K562 (cell line): ENCODE data around the gene SLC35E3. TPM values are rescaled to one million over a fixed set of nuclear protein-coding genes. Genes with fewer than 3 reads are reported as not detected.

Source experiments
- ADNP ChIP-seq: fragments of 200-800 bp; sonication (Bioruptor generic); IDR thresholded peaks from 2 replicates; pipeline ENCODE4 v1.6.1; 2016; ENCODE audit warnings: missing genetic modification characterization, missing compliant biosample characterization
- ARNT ChIP-seq, 2 experiments: fragments of 450-650 bp; IDR thresholded peaks; 2 replicates each; pipeline ENCODE4 v1.6.1; 2016; ENCODE audit warnings: mild to moderate bottlenecking in 1 of 2
- CHAMP1 ChIP-seq: fragments of 450-650 bp; IDR thresholded peaks from 2 replicates; pipeline ENCODE4 v1.6.1; 2016; ENCODE audit warnings: mild to moderate bottlenecking
- E2F8 ChIP-seq: fragments of 450-650 bp; IDR thresholded peaks from 2 replicates; pipeline ENCODE4 v1.7.1; 2018; ENCODE audit warnings: mild to moderate bottlenecking, low read depth; ENCODE audit not compliant: partially characterized antibody
- ELK3 ChIP-seq: fragments of 450-650 bp; formaldehyde crosslinking; IDR thresholded peaks from 2 replicates; pipeline ENCODE4 v1.4.0; 2020; ENCODE audit warnings: mild to moderate bottlenecking
- EP400 ChIP-seq: fragments of 450-650 bp; IDR thresholded peaks from 2 replicates; pipeline ENCODE4 v1.6.1; 2017; ENCODE audit warnings: antibody characterized with exemption, mild to moderate bottlenecking, moderate library complexity
- ESRRA ChIP-seq: fragments of 450-650 bp; IDR thresholded peaks from 2 replicates; pipeline ENCODE4 v1.6.1; 2014; ENCODE audit warnings: low read depth, mild to moderate bottlenecking, moderate library complexity, borderline replicate concordance
- HDGF ChIP-seq: fragments of 450-650 bp; IDR thresholded peaks from 2 replicates; pipeline ENCODE4 v1.6.1; 2016
- HNRNPLL ChIP-seq: fragments of 200-400 bp; formaldehyde crosslinking; IDR thresholded peaks from 2 replicates; pipeline ENCODE4 v1.6.1; 2017; ENCODE audit warnings: low read length, low read depth, mild to moderate bottlenecking; ENCODE audit not compliant: poor library complexity, severe bottlenecking
- HOXB6 ChIP-seq: fragments of 250-450 bp; sonication (Bioruptor Pico); IDR thresholded peaks from 2 replicates; pipeline ENCODE4 v1.5.1; 2022; ENCODE audit warnings: mild to moderate bottlenecking, borderline replicate concordance
- KLF6 ChIP-seq: fragments of 250-450 bp; sonication (Bioruptor Pico); IDR thresholded peaks from 2 replicates; pipeline ENCODE4 v1.4.0; 2020; ENCODE audit warnings: mild to moderate bottlenecking, moderate library complexity, borderline replicate concordance
- L3MBTL2 ChIP-seq: fragments of 450-650 bp; IDR thresholded peaks from 2 replicates; pipeline ENCODE4 v1.6.1; 2016; ENCODE audit warnings: mild to moderate bottlenecking, moderate library complexity
- MCM2 ChIP-seq: fragments of 450-650 bp; IDR thresholded peaks from 2 replicates; pipeline ENCODE4 v1.6.1; 2017; ENCODE audit warnings: low read depth, mild to moderate bottlenecking
- MCM3 ChIP-seq: fragments of 450-650 bp; IDR thresholded peaks from 2 replicates; pipeline ENCODE4 v1.6.1; 2016
- PYGO2 ChIP-seq: fragments of 450-650 bp; IDR thresholded peaks from 2 replicates; pipeline ENCODE4 v1.6.1; 2016; ENCODE audit warnings: mild to moderate bottlenecking, missing genetic modification characterization, moderate library complexity, missing compliant biosample characterization
- RBM34 ChIP-seq: fragments of 200-400 bp; formaldehyde crosslinking; IDR thresholded peaks from 2 replicates; pipeline ENCODE4 v1.6.1; 2018; ENCODE audit warnings: low read length, borderline replicate concordance; ENCODE audit not compliant: insufficient read depth
- RFX5 ChIP-seq: IDR thresholded peaks from 2 replicates; pipeline ENCODE4 v1.6.1; 2011; ENCODE audit warnings: low read depth, mild to moderate bottlenecking, improper control_type of control experiment, low read length
- SLC30A9 ChIP-seq: fragments of 250-450 bp; sonication (Bioruptor Pico); IDR thresholded peaks from 2 replicates; pipeline ENCODE4 v1.8.0; 2022; ENCODE audit warnings: mild to moderate bottlenecking, moderate library complexity
- ZFP36 ChIP-seq: fragments of 150-350 bp; IDR thresholded peaks from 2 replicates; pipeline ENCODE4 v1.6.1; 2018; ENCODE audit warnings: low read length, low read depth; ENCODE audit not compliant: partially characterized antibody
- ZFP91 ChIP-seq: sonication (generic); formaldehyde crosslinking; IDR thresholded peaks from 2 replicates; pipeline ENCODE4 v1.8.0; 2022; ENCODE audit warnings: mild to moderate bottlenecking, missing genetic modification reagents
- ZNF551 ChIP-seq: fragments of 250-450 bp; sonication (Bioruptor Pico); IDR thresholded peaks from 2 replicates; pipeline ENCODE4 v1.5.0; 2021; ENCODE audit warnings: mild to moderate bottlenecking, moderate library complexity
- polyA plus RNA-seq, 8 experiments: library from polyadenylated mRNA; depleted of rRNA in 4 of 8; stranded (reverse) in 5 of 8; unstranded in 3 of 8; fragments of >200 nt; fragmentation: Nextera tagmentation in 2 of 8; fragmentation: Illumina TruSeq in 1 of 8; extraction: Ambion mirVana in 2 of 8; extraction: Trizol in 1 of 8; gene quantifications; 2 replicates each; pipeline versions ENCODE4 v1.2.1 to v1.2.3, GENCODE V29; 2011 to 2014; ENCODE audit warnings: inconsistent platforms in 1 of 8, missing spikeins in 1 of 8
- total RNA-seq, 7 experiments: library from RNA; depleted of rRNA in 6 of 7; stranded (reverse); fragments of >200 nt in 6 of 7; fragmentation: Illumina TruSeq in 2 of 7; extraction: Trizol in 2 of 7; gene quantifications; 2 replicates each; pipeline versions ENCODE4 v1.2.1 to v1.2.3, GENCODE V29; 2011 to 2021; ENCODE audit warnings: low replicate concordance in 1 of 7

The SLC35E3 gene
- total and polyA plus RNA-seq, 9 of the 15 experiments (the other 6 are each of a cell fraction or from before 2014, with no cell fraction given) = 1.2 to 5.9 (median 3.8) TPM

GRCh38 chr12:68808388-68809189 is 62.6 kb downstream of the SLC35E3 start (continued):
- no peak for TF ChIP-seq ZFP91 (CRISPR knock-in tag)
- no peak for TF ChIP-seq RFX5
- TF ChIP-seq HOXB6 (CRISPR knock-in tag) = no peak
- no peak for TF ChIP-seq KLF6 (CRISPR knock-in tag)
- no peak for TF ChIP-seq ZNF551 (CRISPR knock-in tag)
- no peak for TF ChIP-seq ELK3 (CRISPR knock-in tag)
- no peak for TF ChIP-seq ZFP36
- TF ChIP-seq HDGF = no peak
- no peak; the same call in none of the 2 replicates for TF ChIP-seq L3MBTL2
- TF ChIP-seq HNRNPLL = no peak
- TF ChIP-seq SLC30A9 (CRISPR knock-in tag) = no peak
- TF ChIP-seq PYGO2 (tag) = no peak
- no peak for TF ChIP-seq E2F8
- no peak for TF ChIP-seq ADNP
- TF ChIP-seq ESRRA = no peak
- TF ChIP-seq MCM3 = no peak
- no peak for TF ChIP-seq CHAMP1
- no peak for TF ChIP-seq MCM2
- no peak for TF ChIP-seq RBM34
- TF ChIP-seq EP400 = no peak; the same call in 1 of the 2 replicates
- no peak; a peak in 1 of 4 replicates for TF ChIP-seq ARNT (IDR thresholded peaks at IDR 0.05)
